GM23338 (cell line): Measurements from ENCODE around the gene SEC11A. TPM values are rescaled to one million over a fixed set of nuclear protein-coding genes. Genes with fewer than 3 reads are reported as not detected.

Experiments
- ATAC-seq: fragments of 200-7000 bp; cut with Tn5 transposase; 3 replicates; pipeline ENCODE4 v1.9.1; 2020
- DNase-seq: peaks from one replicate; pipeline ENCODE4 v3.0.0-alpha.2; 2015; ENCODE audit warnings: low spot score
- H2AFZ ChIP-seq: fragments of 200-600 bp; sonication (generic); 2 replicates; pipeline ENCODE4 v1.8.0; 2016; ENCODE audit warnings: antibody characterized with exemption, mild to moderate bottlenecking, moderate library complexity
- H3F3A ChIP-seq: fragments of 200-600 bp; sonication (generic); replicated peaks from 2 replicates; pipeline ENCODE4 v1.8.0; 2017; ENCODE audit warnings: antibody characterized with exemption, mixed run types, low read depth
- H3K27ac ChIP-seq: fragments of 200-600 bp; sonication (generic); 2 replicates; pipeline ENCODE4 v1.6.1; 2016; ENCODE audit warnings: low read depth
- H3K27me3 ChIP-seq: fragments of 200-600 bp; sonication (generic); 2 replicates; pipeline ENCODE4 v1.8.0; 2016; ENCODE audit warnings: mild to moderate bottlenecking, mixed run types, moderate library complexity; ENCODE audit not compliant: insufficient read depth
- H3K36me3 ChIP-seq: fragments of 200-600 bp; sonication (generic); 2 replicates; pipeline ENCODE4 v1.8.0; 2016; ENCODE audit warnings: mild to moderate bottlenecking; ENCODE audit not compliant: insufficient read depth
- H3K4me1 ChIP-seq: fragments of 200-600 bp; sonication (generic); 2 replicates; pipeline ENCODE4 v1.8.0; 2016; ENCODE audit warnings: mild to moderate bottlenecking, moderate library complexity; ENCODE audit not compliant: insufficient read depth
- H3K4me2 ChIP-seq: fragments of 200-600 bp; sonication (generic); 2 replicates; pipeline ENCODE4 v1.7.1; 2017; ENCODE audit warnings: mixed run types
- H3K4me3 ChIP-seq: fragments of 200-600 bp; sonication (generic); 2 replicates; pipeline ENCODE4 v1.6.1; 2016; ENCODE audit warnings: mixed run types
- H3K79me2 ChIP-seq: fragments of 200-600 bp; sonication (generic); replicated peaks from 2 replicates; pipeline ENCODE4 v1.8.0; 2017; ENCODE audit warnings: mild to moderate bottlenecking; ENCODE audit not compliant: insufficient read depth
- H3K9me2 ChIP-seq: fragments of 200-600 bp; sonication (generic); 2 replicates; pipeline ENCODE4 v1.8.0; 2017; ENCODE audit not compliant: insufficient read depth
- H4K20me1 ChIP-seq: fragments of 200-600 bp; sonication (generic); replicated peaks from 2 replicates; pipeline ENCODE4 v1.8.0; 2017; ENCODE audit warnings: mild to moderate bottlenecking; ENCODE audit not compliant: insufficient read depth
- H3K27ac Mint-ChIP-seq: 2 replicates; pipeline ENCODE4 v1.8.0; 2020; ENCODE audit warnings: inconsistent platforms, mild to moderate bottlenecking, moderate library complexity, mixed read lengths
- H3K27me3 Mint-ChIP-seq: 3 replicates; pipeline ENCODE4 v1.8.0; 2022; ENCODE audit warnings: low read depth, mild to moderate bottlenecking, moderate library complexity, mixed read lengths, inconsistent platforms; ENCODE audit not compliant: insufficient read depth, poor library complexity
- H3K36me3 Mint-ChIP-seq: 3 replicates; pipeline ENCODE4 v1.8.0; 2021; ENCODE audit warnings: low read depth, mild to moderate bottlenecking, inconsistent platforms, moderate library complexity, mixed read lengths
- H3K4me1 Mint-ChIP-seq: 3 replicates; pipeline ENCODE4 v1.8.0; 2020; ENCODE audit warnings: mild to moderate bottlenecking, inconsistent platforms, mixed read lengths
- H3K4me3 Mint-ChIP-seq: 3 replicates; pipeline ENCODE4 v1.8.0; 2021; ENCODE audit warnings: moderate library complexity, mild to moderate bottlenecking, inconsistent platforms, mixed read lengths
- H3K9me3 Mint-ChIP-seq: 3 replicates; pipeline ENCODE4 v1.8.0; 2020; ENCODE audit warnings: moderate library complexity, mild to moderate bottlenecking, inconsistent platforms, mixed read lengths
- ETS1 ChIP-seq: IDR thresholded peaks from 2 replicates; pipeline ENCODE4 v1.6.1; 2016; ENCODE audit warnings: antibody characterized with exemption
- EZH2 ChIP-seq: fragments of 200-600 bp; sonication (generic); IDR thresholded peaks from one replicate; pipeline ENCODE4 v1.8.0; 2017; ENCODE audit warnings: antibody characterized with exemption, mild to moderate bottlenecking, low read depth; ENCODE audit not compliant: unreplicated experiment
- JUNB ChIP-seq: IDR thresholded peaks from one replicate; pipeline ENCODE4 v1.6.1; 2016; ENCODE audit warnings: antibody characterized with exemption; ENCODE audit not compliant: unreplicated experiment
- NANOG ChIP-seq: IDR thresholded peaks from 2 replicates; pipeline ENCODE4 v1.6.1; 2016; ENCODE audit warnings: antibody characterized with exemption, borderline replicate concordance
- POLR2AphosphoS5 ChIP-seq: IDR thresholded peaks from 2 replicates; pipeline ENCODE4 v1.6.1; 2016; ENCODE audit warnings: antibody characterized with exemption, low read depth
- STAT1 ChIP-seq: IDR thresholded peaks from one replicate; pipeline ENCODE4 v1.6.1; 2016; ENCODE audit warnings: antibody characterized with exemption; ENCODE audit not compliant: unreplicated experiment
- ZNF462 ChIP-seq: fragments of 250-450 bp; sonication (Bioruptor Pico); IDR thresholded peaks from 2 replicates; pipeline ENCODE4 v1.5.0; 2020; ENCODE audit warnings: mild to moderate bottlenecking, moderate library complexity
- polyA plus RNA-seq: library from polyadenylated mRNA; unstranded; fragments of >200 nt; fragmentation: Nextera tagmentation; extraction: Ambion mirVana; gene quantifications from 2 replicates; pipeline ENCODE4 v1.2.1, GENCODE V29; 2016
- total RNA-seq: library from RNA; depleted of rRNA; stranded (reverse); fragments of >200 nt; shearing (Covaris generic); gene quantifications from 2 replicates; pipeline ENCODE4 v1.2.3, GENCODE V29; 2014
- TF ChIP-seq, protein P1 (sequence below), 2 experiments: fragments of 200-600 bp in 1 of 2; sonication (generic) in 1 of 2; conservative IDR thresholded peaks; 2 replicates each; pipeline versions ENCODE4 v1.5.1 to v1.6.1; 2016 to 2017; ENCODE audit warnings: antibody characterized with exemption in 2 of 2, low read depth in 2 of 2, mild to moderate bottlenecking in 2 of 2, moderate library complexity in 1 of 2

The SEC11A gene
- total and polyA plus RNA-seq, 2 experiments from 2014 or later, result 191 to 257 TPM

GRCh38 chr15:84681831-84682230 is 34.1 kb downstream of the SEC11A start (continued):
- TF ChIP-seq EZH2, result no peak
- TF ChIP-seq ETS1, result no peak
- TF ChIP-seq NANOG, result no peak
- no peak for TF ChIP-seq POLR2AphosphoS5

DNA sequence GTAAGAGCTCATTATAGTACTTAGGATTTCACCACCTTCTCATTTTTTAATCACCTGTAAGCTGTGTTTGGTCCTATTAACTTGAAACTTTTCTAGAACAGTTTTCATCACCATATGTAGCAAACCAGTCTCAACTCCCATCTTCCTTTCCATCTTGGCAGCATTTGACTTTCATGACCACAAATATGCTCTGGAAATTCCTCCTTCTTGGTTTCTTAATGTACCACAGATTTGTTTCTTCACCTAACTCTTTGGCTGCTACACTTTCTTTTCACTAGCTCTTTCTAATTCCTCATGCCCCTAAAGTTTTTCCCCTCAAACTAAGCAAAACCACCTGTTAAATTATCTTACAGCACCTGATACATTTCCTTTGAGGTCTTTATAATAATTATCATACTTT is 44.7 kb downstream of the SEC11A start:
- DNase-seq, result no peak
- ATAC-seq, result no peak
- peaks cover 12% of the 10 kb centered on the region; the same call in 1 of the 2 replicates for H3K79me2 ChIP-seq
- no peak overlapping the region for H3K4me3 ChIP-seq
- Mint-ChIP-seq H3K27ac (no peak overlapping the region), H3K4me3 (no peak overlapping the region), H3K36me3 (peaks cover 68% of the 10 kb centered on the region), H3K27me3 (peaks cover 2% of the 10 kb centered on the region), H3K9me3 (0 out of 3 replicates have a peak, but pooled peaks cover 3% of the 10 kb centered on the region), H3K4me1 (no peaks in the 10 kb centered on the region)
- H4K20me1 ChIP-seq, result peaks cover 3% of the 10 kb centered on the region
- TF ChIP-seq ETS1, result no peak
- H3K4me1 ChIP-seq, result no peaks in the 10 kb centered on the region
- 0 out of 2 replicates have a peak, but pooled peaks cover 9% of the 10 kb centered on the region for H3F3A ChIP-seq
- H3K27me3 ChIP-seq, result no peaks in the 10 kb centered on the region
- no peak overlapping the region for H3K4me2 ChIP-seq
- H3K9me2 ChIP-seq, result no peaks in the 10 kb centered on the region
- no peak overlapping the region for H3K27ac ChIP-seq
- peaks cover 55% of the 10 kb centered on the region for H3K36me3 ChIP-seq
- no peak overlapping the region for H2AFZ ChIP-seq

GRCh38 chr15:84669726-84670125 is 46.2 kb downstream of the SEC11A start:
- Histone ChIP-seq H3K9me2 (no peaks in the 10 kb centered on the region), H4K20me1 (peaks cover 3% of the 10 kb centered on the region), H3K4me2 (no peak overlapping the region), H3K4me3 (no peak overlapping the region), H3K27me3 (no peaks in the 10 kb centered on the region), H2AFZ (no peak overlapping the region), H3K27ac (no peak overlapping the region), H3F3A (0 out of 2 replicates have a peak, but pooled peaks cover 11% of the 10 kb centered on the region), H3K79me2 (0 out of 2 replicates have a peak, but pooled peaks cover 6% of the 10 kb centered on the region), H3K36me3 (peaks cover 49% of the 10 kb centered on the region), H3K4me1 (no peaks in the 10 kb centered on the region)
- Mint-ChIP-seq H3K27ac (no peak overlapping the region), H3K4me1 (no peaks in the 10 kb centered on the region), H3K4me3 (no peak overlapping the region), H3K27me3 (peaks cover 2% of the 10 kb centered on the region), H3K9me3 (0 out of 3 replicates have a peak, but pooled peaks cover 3% of the 10 kb centered on the region), H3K36me3 (peaks cover 67% of the 10 kb centered on the region)
- no peak for DNase-seq
- ATAC-seq, result no peak
- no peak for TF ChIP-seq ETS1
- no peak for TF ChIP-seq STAT1
- TF ChIP-seq JUNB, result no peak
- TF ChIP-seq, protein P1, sequence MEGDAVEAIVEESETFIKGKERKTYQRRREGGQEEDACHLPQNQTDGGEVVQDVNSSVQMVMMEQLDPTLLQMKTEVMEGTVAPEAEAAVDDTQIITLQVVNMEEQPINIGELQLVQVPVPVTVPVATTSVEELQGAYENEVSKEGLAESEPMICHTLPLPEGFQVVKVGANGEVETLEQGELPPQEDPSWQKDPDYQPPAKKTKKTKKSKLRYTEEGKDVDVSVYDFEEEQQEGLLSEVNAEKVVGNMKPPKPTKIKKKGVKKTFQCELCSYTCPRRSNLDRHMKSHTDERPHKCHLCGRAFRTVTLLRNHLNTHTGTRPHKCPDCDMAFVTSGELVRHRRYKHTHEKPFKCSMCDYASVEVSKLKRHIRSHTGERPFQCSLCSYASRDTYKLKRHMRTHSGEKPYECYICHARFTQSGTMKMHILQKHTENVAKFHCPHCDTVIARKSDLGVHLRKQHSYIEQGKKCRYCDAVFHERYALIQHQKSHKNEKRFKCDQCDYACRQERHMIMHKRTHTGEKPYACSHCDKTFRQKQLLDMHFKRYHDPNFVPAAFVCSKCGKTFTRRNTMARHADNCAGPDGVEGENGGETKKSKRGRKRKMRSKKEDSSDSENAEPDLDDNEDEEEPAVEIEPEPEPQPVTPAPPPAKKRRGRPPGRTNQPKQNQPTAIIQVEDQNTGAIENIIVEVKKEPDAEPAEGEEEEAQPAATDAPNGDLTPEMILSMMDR (conservative IDR thresholded peaks at IDR 0.05; ENCODE audit: low read depth in 2 of 2), result no peak
- no peak for TF ChIP-seq ZNF462 (CRISPR knock-in tag)
